Frontal cortex (tissue), 4 donors: ENCODE results near the gene COL1A1. TPM values are rescaled to one million over a fixed set of nuclear protein-coding genes. Genes with fewer than 3 reads are reported as not detected.

Source experiments
- DNase-seq, 2 donors: peaks; one replicate each; pipeline ENCODE4 v3.0.0; 2012; ENCODE audit warnings: low spot score in 2 of 2
- FAIRE-seq: peaks from 2 replicates; lab custom pipeline; 2012; peaks lifted over from hg19 to GRCh38; lab: Jason Lieb, UNC
- total RNA-seq: library from RNA; depleted of rRNA; stranded (reverse); fragments of >200 nt; gene quantifications from one replicate; pipeline ENCODE4 v1.2.3, GENCODE V29; 2014
- donor health status: control.
- donor health status: control.
- donor health status: control.

COL1A1 gene
- total RNA-seq, 1 donor from 2014 or later, result 26.1 TPM

- FAIRE-seq (no peak), DNase-seq (no peak)
Measured at GRCh38 chr17:50177476-50177875, 24.0 kb downstream of the COL1A1 start.

GRCh38 chr17:50176559-50177357 lies 24.7 kb downstream of the COL1A1 start:
- FAIRE-seq (no peak), DNase-seq (no peak)

- no peak for FAIRE-seq
- DNase-seq, result no peak
Measured at GRCh38 chr17:50175035-50175807, 26.2 kb downstream of the COL1A1 start.

DNA sequence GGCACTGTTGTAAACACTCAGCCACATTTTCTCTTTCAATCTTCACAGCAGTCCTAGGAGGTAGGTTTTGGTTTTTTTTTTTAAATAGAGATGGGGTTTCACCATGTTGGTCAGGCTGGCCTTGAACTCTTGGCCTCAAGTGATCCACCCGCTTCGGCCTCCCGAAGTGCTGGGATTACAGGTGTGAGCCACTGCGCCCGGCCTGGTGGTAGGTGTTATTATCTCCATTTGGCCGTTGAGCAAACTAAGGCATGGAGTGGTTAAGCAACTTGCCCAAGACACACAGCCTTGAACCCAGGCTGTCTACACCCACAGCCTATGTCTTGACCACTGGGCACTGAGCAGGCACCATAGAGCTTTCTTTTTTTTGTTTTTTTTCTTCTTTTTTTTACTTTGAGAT lies 27.0 kb downstream of the COL1A1 start:
- DNase-seq, result no peak
- FAIRE-seq, result no peak

- FAIRE-seq, result no peak
- no peak for DNase-seq
Measured at GRCh38 chr17:50173335-50173941, 28.0 kb downstream of the COL1A1 start.

GRCh38 chr17:50172936-50173334 lies 28.5 kb downstream of the COL1A1 start:
- DNase-seq (no peak), FAIRE-seq (no peak)

- no peak for DNase-seq
- FAIRE-seq, result no peak
Measured at GRCh38 chr17:50172130-50172529, 29.3 kb downstream of the COL1A1 start.

- DNase-seq (no peak), FAIRE-seq (no peak)
Measured at GRCh38 chr17:50171371-50172071, 29.9 kb downstream of the COL1A1 start.

GRCh38 chr17:50170662-50171370 lies 30.6 kb downstream of the COL1A1 start:
- FAIRE-seq (no peak), DNase-seq (no peak)

DNA sequence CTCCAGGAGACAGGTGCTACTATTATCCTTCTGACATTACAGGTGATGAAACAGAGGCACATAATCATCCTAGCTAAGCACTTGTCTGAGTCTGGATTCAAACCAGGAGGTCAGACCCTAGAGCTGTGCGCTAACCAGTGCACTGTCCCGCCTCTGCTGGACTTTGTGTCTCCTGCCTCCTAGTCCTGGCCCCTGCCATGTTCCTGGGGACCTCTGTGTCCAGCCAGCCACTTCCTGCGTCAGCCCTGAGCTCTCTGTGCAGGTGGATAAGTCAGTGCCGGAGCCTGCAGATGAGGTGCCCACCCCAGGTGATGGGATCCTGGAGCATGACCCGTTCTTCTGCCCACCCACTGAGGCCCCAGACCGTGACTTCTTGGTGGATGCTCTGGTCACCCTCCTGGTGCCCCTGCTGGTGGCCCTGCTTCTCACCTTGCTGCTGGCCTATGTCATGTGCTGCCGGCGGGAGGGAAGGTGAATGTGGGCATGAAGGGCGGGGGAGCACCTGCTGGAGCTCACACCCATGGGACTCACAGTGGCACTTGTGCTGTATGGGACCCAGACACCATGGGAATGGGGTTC lies 31.5 kb downstream of the COL1A1 start:
- FAIRE-seq, result no peak
- DNase-seq, result no peak

GRCh38 chr17:50169121-50169764 lies 32.2 kb downstream of the COL1A1 start:
- peak; percentile 59 to 75 for DNase-seq
- no peak for FAIRE-seq

DNA sequence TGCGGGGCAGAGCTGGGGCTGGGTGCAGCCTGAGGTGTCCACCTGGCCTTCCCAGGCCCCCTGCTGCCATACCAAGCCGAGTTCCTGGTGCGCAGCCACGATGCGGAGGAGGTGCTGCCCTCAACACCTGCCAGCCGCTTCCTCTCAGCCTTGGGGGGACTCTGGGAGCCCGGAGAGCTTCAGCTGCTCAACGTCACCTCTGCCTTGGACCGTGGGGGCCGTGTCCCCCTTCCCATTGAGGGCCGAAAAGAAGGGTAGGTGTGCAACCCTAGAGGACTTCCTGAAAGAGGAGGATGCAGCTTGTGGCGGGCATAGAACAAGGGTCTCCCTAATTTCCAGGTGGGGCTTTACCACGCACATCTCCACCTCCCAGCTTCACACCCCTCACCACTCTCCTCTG lies 33.1 kb downstream of the COL1A1 start:
- no peak for DNase-seq
- FAIRE-seq, result no peak

- no peak for FAIRE-seq
- no peak for DNase-seq
Measured at GRCh38 chr17:50167371-50167770, 34.1 kb downstream of the COL1A1 start.

DNA sequence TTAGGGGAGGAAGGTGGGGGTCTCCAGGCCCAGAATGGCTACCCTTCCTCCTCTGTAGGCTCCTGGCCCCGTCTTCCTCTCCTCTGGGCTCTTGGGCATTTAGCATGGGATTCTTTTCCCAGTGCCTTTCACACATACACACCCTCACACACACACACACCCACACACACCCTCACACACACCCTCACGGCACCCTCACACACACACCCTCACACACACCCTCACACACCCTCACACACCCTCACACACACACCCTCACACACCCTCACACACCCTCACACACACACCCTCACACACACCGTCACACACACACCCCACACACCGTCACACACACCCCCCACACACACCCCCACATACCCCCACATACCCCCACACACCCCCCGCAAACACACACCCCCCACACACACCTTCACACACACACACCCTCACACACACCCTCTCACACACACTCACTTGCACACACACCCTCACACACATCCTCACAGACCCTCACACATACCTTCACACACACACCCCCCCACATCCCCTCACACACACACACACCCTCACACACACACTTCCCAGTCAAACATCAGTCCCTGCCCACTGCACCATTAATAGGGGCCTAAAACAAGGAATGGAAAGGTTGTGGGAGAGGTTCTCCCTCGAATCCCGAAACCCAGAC lies 34.8 kb downstream of the COL1A1 start:
- FAIRE-seq (no peak), DNase-seq (no peak)

- no peak for FAIRE-seq
- DNase-seq, result no peak
Measured at GRCh38 chr17:50165867-50166517, 35.4 kb downstream of the COL1A1 start, which contains the start of gene SGCA. TSS of gene SGCA (plus strand) at chr17:50166005. CDS start at chr17:50166041, 36 bp downstream.

DNA sequence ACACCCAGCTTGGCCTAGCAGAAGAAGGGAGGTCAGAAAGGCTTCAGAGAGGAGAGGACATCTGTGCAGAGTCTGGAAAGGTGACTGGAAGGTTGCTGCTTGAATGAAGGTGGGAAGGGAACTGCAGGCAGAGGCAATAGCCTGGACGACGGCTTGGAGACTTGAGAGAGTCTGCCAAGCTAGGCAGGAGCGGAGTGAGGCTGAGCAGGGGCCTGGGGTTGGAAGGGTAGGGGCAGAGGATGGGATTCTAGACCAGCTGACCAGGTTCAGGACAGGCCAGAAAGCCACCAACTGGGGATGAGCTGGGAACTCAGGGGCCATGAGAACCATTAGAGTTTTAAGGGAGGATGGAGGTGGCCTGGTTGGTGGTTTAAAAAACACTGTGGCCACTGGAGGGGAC lies 36.0 kb downstream of the COL1A1 start:
- FAIRE-seq, result no peak
- no peak for DNase-seq

GRCh38 chr17:50165066-50165465 lies 36.4 kb downstream of the COL1A1 start:
- no peak for DNase-seq
- no peak for FAIRE-seq

- no peak for FAIRE-seq
- DNase-seq, result no peak
Measured at GRCh38 chr17:50164697-50164988, 36.8 kb downstream of the COL1A1 start.
